Measurements from ENCODE around the gene NDUFS6. TPM values are rescaled to one million over a fixed set of nuclear protein-coding genes. Genes with fewer than 3 reads are reported as not detected.

The NDUFS6 gene
- total RNA-seq, 4 donors from 2014 or later, result 38.9 to 64.5 (median 51.2) TPM

- WGBS, result 43% methylated on average over 10 of the region's 14 CpGs
- peak in 1 of 2 donors; percentile 43 for DNase-seq (ENCODE audit: low spot score in 2 of 2)
- H3K27me3 ChIP-seq, result peaks cover 14% of the 10 kb centered on the region
- H3K4me3 ChIP-seq, result no peak overlapping the region
- H3K4me1 ChIP-seq, result no peaks in the 10 kb centered on the region
- H3K36me3 ChIP-seq, result no peaks in the 10 kb centered on the region
- no peak for TF ChIP-seq EP300 (IDR thresholded peaks at IDR 0.05)
- TF ChIP-seq POLR2AphosphoS5 (IDR thresholded peaks at IDR 0.05), result no peak
- TF ChIP-seq POLR2A (IDR thresholded peaks at IDR 0.05), result no peak
- no peak for TF ChIP-seq CTCF (IDR thresholded peaks at IDR 0.05)
- no peaks in the 10 kb centered on the region for H3K9me3 ChIP-seq
- no peak overlapping the region for H3K27ac ChIP-seq
Observed at GRCh38 chr5:1831677-1832313, 30.6 kb downstream of the NDUFS6 start.

GRCh38 chr5:1832511-1833250, 31.5 kb downstream of the NDUFS6 start:
- peak in 1 of 2 donors; percentile 30 for DNase-seq (ENCODE audit: low spot score in 2 of 2)
- 87% methylated on average over 23 of the region's 28 CpGs for WGBS
- TF ChIP-seq CTCF (IDR thresholded peaks at IDR 0.05), result no peak
- no peak for TF ChIP-seq EP300 (IDR thresholded peaks at IDR 0.05)
- TF ChIP-seq POLR2AphosphoS5 (IDR thresholded peaks at IDR 0.05), result no peak
- TF ChIP-seq POLR2A (IDR thresholded peaks at IDR 0.05), result no peak
- Histone ChIP-seq H3K27ac (no peak overlapping the region), H3K27me3 (peaks cover 14% of the 10 kb centered on the region), H3K4me1 (no peaks in the 10 kb centered on the region), H3K9me3 (no peaks in the 10 kb centered on the region), H3K36me3 (no peaks in the 10 kb centered on the region), H3K4me3 (no peak overlapping the region)

GRCh38 chr5:1833264-1834021, 32.2 kb downstream of the NDUFS6 start:
- peak in 1 of 2 donors; percentile 51 for DNase-seq (ENCODE audit: low spot score in 2 of 2)
- no peaks in the 10 kb centered on the region for H3K36me3 ChIP-seq
- H3K4me1 ChIP-seq, result no peaks in the 10 kb centered on the region
- peaks cover 14% of the 10 kb centered on the region for H3K27me3 ChIP-seq
- TF ChIP-seq POLR2AphosphoS5 (IDR thresholded peaks at IDR 0.05), result no peak
- no peak for TF ChIP-seq POLR2A (IDR thresholded peaks at IDR 0.05)
- no peak for TF ChIP-seq EP300 (IDR thresholded peaks at IDR 0.05)
- TF ChIP-seq CTCF (IDR thresholded peaks at IDR 0.05), result no peak
- H3K27ac ChIP-seq, result no peak overlapping the region
- 83% methylated on average over 12 of the region's 16 CpGs for WGBS
- no peaks in the 10 kb centered on the region for H3K9me3 ChIP-seq
- H3K4me3 ChIP-seq, result no peak overlapping the region

- peak in 1 of 2 donors; percentile 38 for DNase-seq (ENCODE audit: low spot score in 2 of 2)
- 76% methylated on average over 22 of the region's 22 CpGs for WGBS
- Histone ChIP-seq H3K27ac (no peak overlapping the region), H3K4me3 (no peak overlapping the region), H3K27me3 (peaks cover 20% of the 10 kb centered on the region), H3K36me3 (no peaks in the 10 kb centered on the region), H3K9me3 (no peaks in the 10 kb centered on the region), H3K4me1 (no peaks in the 10 kb centered on the region)
- no peak for TF ChIP-seq EP300 (IDR thresholded peaks at IDR 0.05)
- TF ChIP-seq POLR2A (IDR thresholded peaks at IDR 0.05), result no peak
- TF ChIP-seq CTCF (IDR thresholded peaks at IDR 0.05), result no peak
- TF ChIP-seq POLR2AphosphoS5 (IDR thresholded peaks at IDR 0.05), result no peak
Observed at GRCh38 chr5:1834022-1834551, 32.9 kb downstream of the NDUFS6 start.
